HepG2 (cell line): ENCODE data around the gene ESPNL. TPM values are rescaled to one million over a fixed set of nuclear protein-coding genes. Genes with fewer than 3 reads are reported as not detected.

Experiments
- ATAC-seq: fragments of 200-7000 bp; cut with Tn5 transposase; 3 replicates; pipeline ENCODE4 v1.9.1; 2020; ENCODE audit warnings: mild to moderate bottlenecking, moderate library complexity
- BruUV-seq: library from RNA; stranded (reverse); fragments of 400-500 nt; replicated peaks from 2 replicates; lab custom pipeline; 2021; lab: Mats Ljungman, UMichigan
- CTCF ChIA-PET: fragments of 300-600 bp; formaldehyde crosslinking; extraction: SDS; loops from one replicate; lab custom pipeline; 2021; ENCODE audit warnings: low total read pairs, inconsistent platforms, low intra/inter-chr PET ratio; lab: Yijun Ruan, JAX
- POLR2A ChIA-PET: fragments of 350-600 bp; sonication (Branson Sonifier 250); formaldehyde crosslinking; loops from one replicate; lab custom pipeline; 2020; ENCODE audit warnings: antibody characterized with exemption, inconsistent platforms; lab: Yijun Ruan, JAX
- DNase-seq: peaks from one replicate; pipeline ENCODE4 v3.0.0-alpha.2; 2015; ENCODE audit warnings: low spot score
- FAIRE-seq: peaks from 3 replicates; lab custom pipeline; 2011; peaks lifted over from hg19 to GRCh38; lab: Jason Lieb, UNC
- H2AFZ ChIP-seq: one replicate; pipeline ENCODE4 v1.6.1; 2011; ENCODE audit warnings: low read length, inconsistent platforms
- H3K27ac ChIP-seq: fragments of 300-600 bp; 3 replicates; pipeline ENCODE4 v1.8.0; 2011; ENCODE audit warnings: mixed run types, mild to moderate bottlenecking, mixed read lengths, low read length, inconsistent platforms; ENCODE audit not compliant: insufficient read depth; ENCODE audit errors: extremely low read length
- H3K27me3 ChIP-seq, 2 experiments: fragments of 200-600 bp in 1 of 2; 2 replicates in 1 of 2; 3 replicates in 1 of 2; pipeline versions ENCODE4 v1.6.0 to v1.8.0; 2011; ENCODE audit warnings: low read length in 2 of 2, mild to moderate bottlenecking in 2 of 2, moderate library complexity in 2 of 2, inconsistent platforms in 1 of 2; ENCODE audit not compliant: insufficient read depth in 2 of 2, control insufficient read depth in 1 of 2
- H3K36me3 ChIP-seq, 2 experiments: fragments of 200-600 bp in 1 of 2; replicated peaks in 1 of 2; 2 replicates in 1 of 2; 3 replicates in 1 of 2; pipeline versions ENCODE4 v1.5.1 to v1.8.0; 2011; ENCODE audit warnings: low read length in 2 of 2, inconsistent platforms in 1 of 2; ENCODE audit not compliant: insufficient read depth in 2 of 2, control insufficient read depth in 1 of 2
- H3K4me1 ChIP-seq: 2 replicates; pipeline ENCODE4 v1.5.1; 2012; ENCODE audit warnings: low read length, inconsistent platforms; ENCODE audit not compliant: insufficient read depth
- H3K4me2 ChIP-seq: 2 replicates; pipeline ENCODE4 v1.6.0; 2011; ENCODE audit warnings: low read depth, low read length, inconsistent platforms
- H3K4me3 ChIP-seq, 3 experiments: fragments of 200-600 bp in 1 of 3; sonication (generic), shearing (Covaris generic) in 1 of 3; replicated peaks in 1 of 3; 2 replicates each; pipeline ENCODE4 v1.5.1; 2011 to 2016; ENCODE audit warnings: low read length in 3 of 3, inconsistent platforms in 2 of 3, low read depth in 2 of 3, mild to moderate bottlenecking in 2 of 3, control low read depth in 1 of 3, mixed read lengths in 1 of 3; ENCODE audit not compliant: insufficient read depth in 1 of 3
- H3K79me2 ChIP-seq: one replicate; pipeline ENCODE4 v1.6.1; 2011; ENCODE audit warnings: low read length, inconsistent platforms; ENCODE audit not compliant: insufficient read depth
- H3K9ac ChIP-seq: 2 replicates; pipeline ENCODE4 v1.6.0; 2011; ENCODE audit warnings: mild to moderate bottlenecking, low read depth, low read length, inconsistent platforms; ENCODE audit not compliant: insufficient read depth
- H3K9me3 ChIP-seq: 2 replicates; pipeline ENCODE4 v1.5.1; 2012; ENCODE audit warnings: mild to moderate bottlenecking, low read length
- H4K20me1 ChIP-seq: 2 replicates; pipeline ENCODE4 v1.6.0; 2011; ENCODE audit warnings: inconsistent platforms, mild to moderate bottlenecking, low read length, moderate library complexity; ENCODE audit not compliant: insufficient read depth
- BCL3 ChIP-seq: sonication (generic); formaldehyde crosslinking; IDR thresholded peaks from 2 replicates; pipeline ENCODE4 v1.5.1; 2020; ENCODE audit warnings: mild to moderate bottlenecking, missing genetic modification reagents, moderate library complexity
- HDAC1 ChIP-seq: sonication (generic); formaldehyde crosslinking; IDR thresholded peaks from 2 replicates; pipeline ENCODE4 v1.5.1; 2020; ENCODE audit warnings: mild to moderate bottlenecking, missing genetic modification reagents
- RELA ChIP-seq: sonication (generic); formaldehyde crosslinking; IDR thresholded peaks from 2 replicates; pipeline ENCODE4 v1.4.0; 2020; ENCODE audit warnings: missing genetic modification reagents
- RFX5 ChIP-seq: IDR thresholded peaks from 2 replicates; pipeline ENCODE4 v1.6.1; 2011; ENCODE audit warnings: low read depth, low read length, improper control_type of control experiment
- SALL1 ChIP-seq: sonication (generic); formaldehyde crosslinking; IDR thresholded peaks from 2 replicates; pipeline ENCODE4 v1.8.0; 2022; ENCODE audit warnings: mild to moderate bottlenecking, missing genetic modification reagents
- SNAI1 ChIP-seq: sonication (generic); formaldehyde crosslinking; IDR thresholded peaks from 2 replicates; pipeline ENCODE4 v1.5.0; 2020; ENCODE audit warnings: mild to moderate bottlenecking, missing genetic modification reagents, borderline replicate concordance
- TOE1 ChIP-seq: sonication (generic); formaldehyde crosslinking; IDR thresholded peaks from 2 replicates; pipeline ENCODE4 v1.4.0; 2020; ENCODE audit warnings: mild to moderate bottlenecking, missing genetic modification reagents
- ZNF33B ChIP-seq: sonication (generic); formaldehyde crosslinking; IDR thresholded peaks from 2 replicates; pipeline ENCODE4 v1.5.1; 2020; ENCODE audit warnings: mild to moderate bottlenecking, missing genetic modification reagents
- ZNF343 ChIP-seq: sonication (generic); formaldehyde crosslinking; IDR thresholded peaks from 2 replicates; pipeline ENCODE4 v1.4.0; 2020; ENCODE audit warnings: mild to moderate bottlenecking, missing genetic modification reagents
- ZNF547 ChIP-seq: sonication (generic); formaldehyde crosslinking; IDR thresholded peaks from 2 replicates; pipeline ENCODE4 v1.5.1; 2020; ENCODE audit warnings: mild to moderate bottlenecking, missing genetic modification reagents
- ZNF557 ChIP-seq: sonication (generic); formaldehyde crosslinking; IDR thresholded peaks from 2 replicates; pipeline ENCODE4 v1.4.0; 2020; ENCODE audit warnings: missing genetic modification reagents
- ZNF598 ChIP-seq: sonication (generic); formaldehyde crosslinking; IDR thresholded peaks from 2 replicates; pipeline ENCODE4 v1.5.1; 2020; ENCODE audit warnings: mild to moderate bottlenecking, missing genetic modification reagents, borderline replicate concordance
- ZNF883 ChIP-seq: sonication (generic); formaldehyde crosslinking; IDR thresholded peaks from 2 replicates; pipeline ENCODE4 v1.5.1; 2020; ENCODE audit warnings: mild to moderate bottlenecking, missing genetic modification reagents; ENCODE audit errors: not compliant biosample characterization
- WGBS: methylation state at CpG from one replicate; pipeline ENCODE4 v1.1.6; 2017; ENCODE audit warnings: low lambda C conversion rate; 5-methylcytosine and 5-hydroxymethylcytosine counted together
- in situ Hi-C: cut with HindIII; loops from 2 replicates; pipeline ENCODE4 v1.10.0; 2017; ENCODE audit warnings: low pct_unique_long_range_greater_than_20kb; ENCODE audit not compliant: extremely low pct_ligation_motif_present
- intact Hi-C: fragments of 100-400 bp; cut with micrococcal nuclease; formaldehyde crosslinking; loops from one replicate; pipeline ENCODE4 v1.10.0; 2022; ENCODE audit not compliant: unreplicated experiment
- polyA plus RNA-seq, 8 experiments: library from polyadenylated mRNA; depleted of rRNA in 3 of 8; stranded (reverse) in 7 of 8; unstranded in 1 of 8; fragments of >200 nt; fragmentation: Illumina TruSeq in 4 of 8; extraction: Trizol in 4 of 8; gene quantifications; 2 replicates each; pipeline versions ENCODE4 v1.2.1 to v1.2.3, GENCODE V29; 2011 to 2016; ENCODE audit warnings: low read depth in 4 of 8, missing spikeins in 1 of 8, mixed read lengths in 1 of 8; ENCODE audit not compliant: insufficient read depth in 1 of 8
- total RNA-seq, 5 experiments: library from RNA; depleted of rRNA; stranded (reverse); fragments of >200 nt; fragmentation: Illumina TruSeq; extraction: Trizol; gene quantifications; 2 replicates each; pipeline ENCODE4 v1.2.3, GENCODE V29; 2016; ENCODE audit warnings: low read depth in 1 of 5
- TF ChIP-seq, protein P1 (sequence below): sonication (generic); formaldehyde crosslinking; IDR thresholded peaks from 2 replicates; pipeline ENCODE4 v1.4.0; 2020; ENCODE audit warnings: mild to moderate bottlenecking, missing genetic modification reagents
- TF ChIP-seq, protein P2 (sequence below): sonication (generic); formaldehyde crosslinking; IDR thresholded peaks from 2 replicates; pipeline ENCODE4 v1.5.1; 2020; ENCODE audit warnings: mild to moderate bottlenecking, moderate library complexity, missing genetic modification reagents
- TF ChIP-seq, protein P3 (sequence below): sonication (generic); formaldehyde crosslinking; IDR thresholded peaks from 2 replicates; pipeline ENCODE4 v1.4.0; 2020; ENCODE audit warnings: missing genetic modification reagents

Gene ESPNL
- total and polyA plus RNA-seq, 2 of the 13 experiments (the other 11 are each of a cell fraction or from before 2014, with no cell fraction given): 0.45 to 0.80 TPM

GRCh38 chr2:238114331-238114841, 14.2 kb downstream of the ESPNL start:
- no peak overlapping the region for H3K9ac ChIP-seq
- TF ChIP-seq HDAC1 (CRISPR knock-in tag) (no peak), ZNF33B (no peak), SNAI1 (no peak), ZNF598 (CRISPR knock-in tag) (0 out of 2 replicates have a peak, but pooled peaks have one; percentile 55), ZNF557 (no peak), RFX5 (no peak), ZNF547 (CRISPR knock-in tag) (0 out of 2 replicates have a peak, but pooled peaks have one; percentile 48), ZNF883 (CRISPR knock-in tag) (peak; percentile 52), RELA (CRISPR knock-in tag) (no peak), BCL3 (0 out of 2 replicates have a peak, but pooled peaks have one; percentile 27), SALL1 (CRISPR knock-in tag) (no peak), TOE1 (CRISPR knock-in tag) (no peak), ZNF343 (CRISPR knock-in tag) (no peak)
- TF ChIP-seq, protein P1, sequence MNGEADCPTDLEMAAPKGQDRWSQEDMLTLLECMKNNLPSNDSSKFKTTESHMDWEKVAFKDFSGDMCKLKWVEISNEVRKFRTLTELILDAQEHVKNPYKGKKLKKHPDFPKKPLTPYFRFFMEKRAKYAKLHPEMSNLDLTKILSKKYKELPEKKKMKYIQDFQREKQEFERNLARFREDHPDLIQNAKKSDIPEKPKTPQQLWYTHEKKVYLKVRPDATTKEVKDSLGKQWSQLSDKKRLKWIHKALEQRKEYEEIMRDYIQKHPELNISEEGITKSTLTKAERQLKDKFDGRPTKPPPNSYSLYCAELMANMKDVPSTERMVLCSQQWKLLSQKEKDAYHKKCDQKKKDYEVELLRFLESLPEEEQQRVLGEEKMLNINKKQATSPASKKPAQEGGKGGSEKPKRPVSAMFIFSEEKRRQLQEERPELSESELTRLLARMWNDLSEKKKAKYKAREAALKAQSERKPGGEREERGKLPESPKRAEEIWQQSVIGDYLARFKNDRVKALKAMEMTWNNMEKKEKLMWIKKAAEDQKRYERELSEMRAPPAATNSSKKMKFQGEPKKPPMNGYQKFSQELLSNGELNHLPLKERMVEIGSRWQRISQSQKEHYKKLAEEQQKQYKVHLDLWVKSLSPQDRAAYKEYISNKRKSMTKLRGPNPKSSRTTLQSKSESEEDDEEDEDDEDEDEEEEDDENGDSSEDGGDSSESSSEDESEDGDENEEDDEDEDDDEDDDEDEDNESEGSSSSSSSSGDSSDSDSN (CRISPR knock-in tag): 0 out of 2 replicates have a peak, but pooled peaks have one; percentile 2
- TF ChIP-seq, protein P2, sequence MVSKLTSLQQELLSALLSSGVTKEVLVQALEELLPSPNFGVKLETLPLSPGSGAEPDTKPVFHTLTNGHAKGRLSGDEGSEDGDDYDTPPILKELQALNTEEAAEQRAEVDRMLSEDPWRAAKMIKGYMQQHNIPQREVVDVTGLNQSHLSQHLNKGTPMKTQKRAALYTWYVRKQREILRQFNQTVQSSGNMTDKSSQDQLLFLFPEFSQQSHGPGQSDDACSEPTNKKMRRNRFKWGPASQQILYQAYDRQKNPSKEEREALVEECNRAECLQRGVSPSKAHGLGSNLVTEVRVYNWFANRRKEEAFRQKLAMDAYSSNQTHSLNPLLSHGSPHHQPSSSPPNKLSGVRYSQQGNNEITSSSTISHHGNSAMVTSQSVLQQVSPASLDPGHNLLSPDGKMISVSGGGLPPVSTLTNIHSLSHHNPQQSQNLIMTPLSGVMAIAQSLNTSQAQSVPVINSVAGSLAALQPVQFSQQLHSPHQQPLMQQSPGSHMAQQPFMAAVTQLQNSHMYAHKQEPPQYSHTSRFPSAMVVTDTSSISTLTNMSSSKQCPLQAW (CRISPR knock-in tag): no peak
- TF ChIP-seq, protein P3, sequence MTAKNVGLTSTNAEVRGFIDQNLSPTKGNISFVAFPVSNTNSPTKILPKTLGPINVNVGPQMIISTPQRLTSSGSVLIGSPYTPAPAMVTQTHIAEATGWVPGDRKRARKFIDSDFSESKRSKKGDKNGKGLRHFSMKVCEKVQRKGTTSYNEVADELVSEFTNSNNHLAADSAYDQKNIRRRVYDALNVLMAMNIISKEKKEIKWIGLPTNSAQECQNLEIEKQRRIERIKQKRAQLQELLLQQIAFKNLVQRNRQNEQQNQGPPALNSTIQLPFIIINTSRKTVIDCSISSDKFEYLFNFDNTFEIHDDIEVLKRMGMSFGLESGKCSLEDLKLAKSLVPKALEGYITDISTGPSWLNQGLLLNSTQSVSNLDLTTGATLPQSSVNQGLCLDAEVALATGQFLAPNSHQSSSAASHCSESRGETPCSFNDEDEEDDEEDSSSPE (CRISPR knock-in tag): no peak
- TF ChIP-seq, all 625 proteins: peak for 5
- CTCF ChIA-PET: no interaction called here
- DNase-seq: no peak
- no peak overlapping the region for H3K4me3 ChIP-seq
- no peak for ATAC-seq
- no peak overlapping the region for H3K27ac ChIP-seq
- no peaks in the 10 kb centered on the region for H4K20me1 ChIP-seq
- peaks cover under 1% of the 10 kb centered on the region; the same call in 1 of the 2 replicates for H3K4me1 ChIP-seq
- H2AFZ ChIP-seq: no peak overlapping the region
- no peaks in the 10 kb centered on the region for H3K79me2 ChIP-seq
- H3K4me2 ChIP-seq: no peak overlapping the region
- WGBS: 67% methylated on average over 16 of the region's 16 CpGs
- intact Hi-C loops (no loop called here), in situ Hi-C loops (no loop called here)
- no peaks in the 10 kb centered on the region for H3K9me3 ChIP-seq
- FAIRE-seq: no peak
- H3K36me3 ChIP-seq: no peaks in the 10 kb centered on the region
- peaks cover 0 to 20% of the 10 kb centered on the region in 2 experiments; a peak in 3 of 5 replicates for H3K27me3 ChIP-seq
- POLR2A ChIA-PET: no interaction called here
- no TSS peak for BruUV-seq
